IMR-90 (cell line): Measurements from ENCODE around the gene ATP1A2.

Experiments
- CHD1 ChIP-seq: IDR thresholded peaks from 2 replicates; pipeline ENCODE4 v1.6.1; 2012; ENCODE audit warnings: low read depth, low read length, improper control_type of control experiment
- CTCF ChIP-seq: conservative IDR thresholded peaks from 2 replicates; pipeline ENCODE4 v1.5.1; 2012; ENCODE audit warnings: mild to moderate bottlenecking, low read depth, low read length, improper control_type of control experiment
- ELK1 ChIP-seq: fragments of 150-350 bp; IDR thresholded peaks from 2 replicates; pipeline ENCODE4 v1.6.1; 2016; ENCODE audit warnings: low read depth, mild to moderate bottlenecking, low read length, moderate library complexity, borderline replicate concordance
- POLR2A ChIP-seq: IDR thresholded peaks from 2 replicates; pipeline ENCODE4 v1.6.1; 2012; ENCODE audit warnings: mild to moderate bottlenecking, low read depth, low read length
- SMC3 ChIP-seq: fragments of 150-350 bp; IDR thresholded peaks from 2 replicates; pipeline ENCODE4 v1.6.1; 2016; ENCODE audit warnings: low read depth, mild to moderate bottlenecking, antibody characterized with exemption, low read length, moderate library complexity

DNA sequence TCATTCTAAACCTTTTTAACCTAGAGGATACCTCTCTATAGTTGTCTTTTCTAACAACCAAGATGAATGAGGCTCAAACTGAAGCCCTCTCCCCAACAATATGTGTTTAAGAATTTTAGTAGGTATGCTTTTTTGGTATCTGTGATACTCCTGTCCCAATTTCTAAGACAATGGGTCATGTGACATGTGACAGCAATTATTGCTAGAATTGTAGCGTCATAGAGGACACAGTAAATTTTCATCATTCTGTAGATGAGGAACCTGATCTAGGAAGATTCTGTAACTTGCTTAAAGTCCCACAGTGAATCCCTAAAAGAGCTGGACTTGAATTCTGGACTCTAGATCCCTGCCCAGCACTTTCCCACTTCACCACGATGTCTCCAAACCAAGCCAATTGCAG, 63.2 kb downstream of the ATP1A2 start:
- TF ChIP-seq CHD1 (no peak), POLR2A (no peak), CTCF (no peak), SMC3 (no peak), ELK1 (no peak)
